Measurements from ENCODE around the gene SPNS2.

Gene SPNS2

DNA sequence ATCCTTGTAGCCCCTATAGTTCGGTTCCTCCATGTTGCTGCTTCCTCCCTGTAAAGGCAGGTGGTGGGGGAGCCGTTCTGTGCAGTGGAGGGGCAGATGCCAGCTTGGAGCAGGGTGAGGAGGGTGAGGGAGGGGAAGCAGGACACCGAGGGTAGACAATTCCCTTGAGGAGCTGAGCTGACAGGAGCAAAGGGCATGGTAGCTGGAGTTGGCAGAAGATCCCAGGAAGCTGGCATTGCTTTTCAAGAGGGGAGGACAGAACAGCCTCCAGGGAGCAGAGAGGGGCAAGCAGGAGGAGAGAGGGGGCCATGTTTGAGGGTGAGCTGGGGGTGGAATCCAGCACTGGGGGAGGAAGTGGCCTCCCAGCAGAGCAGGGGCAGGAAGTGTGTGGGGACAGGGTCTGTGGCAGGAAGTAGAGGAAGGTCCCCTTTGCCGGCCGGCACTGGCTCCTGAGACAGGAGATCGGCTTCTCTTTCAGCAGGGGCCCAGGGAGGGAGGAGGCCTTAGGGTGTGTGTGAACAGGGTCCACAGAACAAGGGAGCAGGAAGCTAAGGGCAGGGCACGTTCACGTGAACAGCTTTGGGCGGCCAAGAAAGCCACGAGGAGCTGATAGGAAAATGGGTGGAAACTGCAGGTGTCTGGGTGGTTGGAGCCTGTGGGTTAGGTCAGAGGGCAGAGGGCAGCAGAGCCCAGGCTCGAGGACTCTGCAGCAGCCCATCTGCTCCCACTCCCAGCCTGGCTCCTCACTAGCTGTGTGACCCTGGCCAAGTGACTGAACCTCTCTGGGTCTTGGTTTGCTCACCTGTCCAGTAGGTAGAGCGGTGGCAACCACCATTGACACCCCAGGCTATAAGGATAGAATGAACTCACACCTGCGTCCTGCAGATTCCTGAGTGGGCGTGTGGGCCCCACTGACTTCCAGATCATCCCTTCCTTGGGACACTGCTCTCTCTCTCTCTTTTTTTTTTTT lies 17.5 kb upstream of the SPNS2 start:
- no peak for DNase-seq

DNA sequence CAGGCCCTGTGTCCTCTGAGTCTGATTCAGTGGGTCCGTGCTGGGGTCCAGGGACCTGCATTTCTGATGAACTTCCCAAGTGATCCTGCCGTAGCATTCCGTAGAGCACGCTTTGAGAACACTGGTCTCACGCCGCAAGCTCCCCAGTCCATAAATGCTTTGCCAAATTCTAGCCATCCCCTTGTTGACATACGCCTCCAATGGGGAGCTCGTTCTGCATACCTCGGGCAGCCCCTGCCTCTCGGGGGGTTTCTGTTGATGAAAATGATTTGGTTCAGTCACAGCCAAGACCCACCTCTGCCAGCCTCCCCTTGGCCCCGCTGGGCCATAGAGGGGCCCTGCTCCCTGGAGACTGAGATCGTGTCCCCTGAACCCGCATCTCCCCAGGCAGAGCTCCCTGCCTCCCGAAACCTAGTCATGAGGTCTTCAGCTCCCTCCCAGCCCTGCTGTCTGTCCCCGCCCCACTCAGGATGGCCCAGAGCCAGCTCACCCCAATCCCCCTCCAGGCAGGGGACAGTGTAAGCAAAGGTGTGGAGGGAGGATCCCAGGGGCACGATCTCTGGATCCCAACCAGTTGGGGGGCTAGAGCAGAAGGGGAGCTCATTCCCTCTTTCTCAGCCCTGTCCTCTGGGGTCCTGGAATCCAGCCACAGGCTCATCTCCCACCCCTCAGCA lies 16.2 kb upstream of the SPNS2 start:
- no peak for DNase-seq

DNA sequence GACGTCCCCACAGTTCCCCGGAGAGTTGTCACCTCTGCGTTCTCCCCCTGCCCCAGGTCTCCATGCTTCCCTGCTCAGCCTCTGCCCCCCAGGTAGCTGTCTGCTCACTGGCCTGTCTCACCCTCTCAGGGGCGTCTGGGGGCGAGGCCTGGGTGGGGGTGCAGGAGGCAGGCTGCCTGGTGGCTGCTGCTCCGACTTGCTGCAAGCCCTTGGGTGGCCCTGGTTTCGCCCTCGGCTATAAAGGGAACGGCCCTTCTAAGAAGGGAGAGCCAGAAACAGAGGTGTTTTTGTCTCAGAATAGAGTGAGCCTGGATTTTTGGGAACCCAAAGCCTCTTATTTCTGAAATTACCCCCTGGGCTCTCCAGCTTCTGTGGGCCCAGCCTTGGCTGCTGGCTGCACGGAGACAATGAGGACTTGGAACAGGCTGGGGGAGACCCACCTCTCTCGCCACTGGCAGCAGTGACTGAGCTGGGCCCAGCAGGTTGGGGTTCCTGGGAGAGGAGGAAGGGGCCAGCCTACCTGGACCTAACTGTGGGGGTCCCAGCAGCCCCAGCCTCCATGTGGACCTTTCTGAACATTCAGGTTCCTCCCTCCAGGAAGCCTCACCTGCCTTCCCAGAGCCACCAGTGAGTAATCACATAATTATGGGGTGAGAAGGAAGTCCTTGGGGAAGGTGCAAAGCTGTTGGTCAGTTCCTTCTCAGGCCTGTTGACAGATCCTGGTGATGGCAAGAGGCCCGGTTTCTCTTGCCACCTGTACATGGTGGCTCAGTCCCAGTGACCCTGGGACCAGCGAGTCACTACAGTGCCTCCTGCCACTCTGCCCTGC lies 15.5 kb upstream of the SPNS2 start:
- DNase-seq = no peak

- DNase-seq = no peak
These were observed 12.7 kb upstream of the SPNS2 start for GRCh38 chr17:4485676-4486646.

DNA sequence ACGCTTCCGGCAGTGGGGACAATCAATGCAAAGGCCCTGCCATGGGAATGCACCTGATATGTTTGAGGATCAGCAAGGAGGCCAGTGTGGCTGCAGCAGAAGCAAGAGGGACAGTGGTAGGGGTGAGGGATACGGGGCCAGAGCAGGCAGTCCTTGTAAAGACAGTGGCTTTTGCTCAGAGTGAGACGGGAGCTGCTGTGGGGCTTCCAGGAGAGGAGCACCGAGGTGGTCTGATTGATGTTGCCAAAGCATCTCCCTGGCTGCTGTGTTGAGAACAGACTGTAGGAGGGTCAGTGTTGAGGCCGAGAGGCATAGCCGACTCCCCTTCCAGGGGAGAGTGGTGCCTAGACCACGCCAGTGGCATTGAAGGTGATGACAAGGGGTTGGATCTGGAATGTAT lies 11.4 kb upstream of the SPNS2 start:
- no peak for DNase-seq

DNA sequence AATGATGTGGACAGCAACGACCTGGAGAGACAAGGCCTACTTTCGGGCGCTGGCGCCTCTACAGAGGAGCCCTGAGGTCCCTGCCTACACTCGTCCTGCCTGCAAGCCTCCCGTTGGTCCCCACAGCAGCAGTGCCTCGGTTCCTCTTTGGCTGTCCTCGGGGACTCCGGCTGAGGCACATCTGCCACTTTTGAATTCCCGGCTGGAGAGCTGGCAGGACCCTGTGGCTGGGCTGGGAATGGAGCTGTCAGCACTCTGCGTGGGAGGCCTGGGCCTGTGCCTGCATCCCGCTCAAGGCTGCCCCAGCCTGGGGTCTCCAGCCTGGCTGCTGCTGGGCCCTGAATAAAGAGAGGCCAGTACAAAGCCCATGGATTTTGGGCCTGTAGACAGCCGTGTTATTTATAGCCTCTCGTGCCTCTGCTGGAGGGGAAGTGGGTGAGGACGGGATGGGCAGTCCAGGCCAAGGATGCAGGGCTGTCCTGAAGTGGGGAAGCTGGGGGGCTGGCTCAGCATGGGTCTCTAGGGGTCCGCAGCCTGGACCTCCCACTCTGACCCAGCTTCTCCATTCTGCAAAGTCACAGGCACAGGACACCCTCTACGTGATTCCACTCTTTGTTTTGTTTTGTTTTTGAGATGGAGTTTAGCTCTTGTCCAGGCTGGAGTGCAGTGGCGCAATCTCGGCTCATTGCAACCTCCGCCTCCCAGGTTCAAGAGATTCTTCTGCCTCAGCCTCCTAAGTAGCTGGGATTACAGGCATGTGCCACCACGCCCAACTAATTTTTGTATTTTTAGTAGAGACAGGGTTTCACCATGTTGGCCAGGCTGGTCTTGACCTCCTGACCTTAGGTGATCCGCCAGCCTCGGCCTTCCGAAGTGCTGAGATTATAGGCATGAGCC lies 10.6 kb upstream of the SPNS2 start:
- DNase-seq = no peak

GRCh38 chr17:4488989-4489595 lies 9.6 kb upstream of the SPNS2 start:
- DNase-seq = no peak

DNA sequence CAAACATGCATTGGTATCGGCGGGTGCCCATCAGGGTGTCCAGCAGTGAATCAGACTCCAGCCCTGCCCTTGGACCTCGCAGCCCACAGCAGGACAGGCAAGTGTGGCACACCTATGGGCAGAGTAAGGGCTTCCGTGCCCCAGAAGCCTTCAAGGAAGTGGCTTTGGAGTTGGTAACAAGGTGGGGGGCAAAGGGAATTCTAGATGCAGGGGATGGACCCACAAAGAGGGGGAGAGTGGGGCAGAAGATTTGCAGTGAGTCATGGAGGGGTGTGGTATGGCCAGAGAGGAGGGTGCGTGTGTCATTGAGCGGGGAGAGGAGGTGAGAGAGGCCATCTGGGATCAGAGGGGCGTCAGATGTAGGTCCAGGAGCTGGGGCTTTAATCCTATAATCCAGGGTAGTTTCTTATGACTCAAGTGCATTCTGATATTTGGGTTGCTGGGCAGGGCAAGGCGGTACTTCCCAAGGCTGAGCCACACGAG lies 8.5 kb upstream of the SPNS2 start:
- peak; percentile 96 for DNase-seq

GRCh38 chr17:4490637-4491061 lies 8.0 kb upstream of the SPNS2 start:
- DNase-seq = peak; percentile 76

DNA sequence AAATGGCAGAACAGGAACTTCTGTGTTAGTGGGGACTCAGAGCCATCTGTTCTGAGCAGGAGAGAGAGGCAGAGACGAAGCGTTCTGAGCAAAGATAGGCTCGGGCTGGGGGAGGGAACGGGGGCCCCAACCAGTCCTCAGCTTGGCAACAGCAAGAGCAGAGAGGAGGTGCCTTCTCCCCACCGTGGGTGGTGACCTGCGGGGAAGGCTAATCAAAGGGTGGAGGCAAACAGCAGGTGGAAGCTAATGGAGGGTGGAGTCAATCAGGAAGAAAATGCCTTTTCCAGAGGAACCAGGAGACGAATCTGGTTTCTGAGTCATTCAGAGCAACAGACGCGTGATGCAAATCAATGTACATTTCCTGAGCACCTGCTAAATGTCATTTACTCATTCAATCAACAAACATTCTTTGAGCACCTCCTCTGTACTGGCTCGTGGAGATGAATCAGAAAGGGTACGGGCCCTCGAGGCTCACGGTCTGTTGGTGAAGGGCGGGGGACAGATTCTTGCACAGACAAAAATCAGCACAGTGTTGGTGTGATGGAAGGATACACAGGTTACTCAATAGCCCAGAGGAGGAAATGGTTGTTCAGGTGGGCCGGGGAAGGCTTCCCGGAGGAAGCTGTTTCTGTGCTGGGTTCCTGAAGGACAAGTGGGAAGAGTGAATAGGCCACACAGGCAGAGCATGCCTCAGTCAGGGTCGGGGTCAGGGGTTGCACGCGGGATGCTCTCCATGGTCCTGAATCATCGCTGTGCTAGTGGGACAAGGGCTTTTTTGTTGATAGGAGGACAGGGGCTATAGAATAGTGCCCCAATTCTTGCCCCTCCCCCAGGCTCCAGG lies 5.7 kb upstream of the SPNS2 start:
- DNase-seq = no peak

DNA sequence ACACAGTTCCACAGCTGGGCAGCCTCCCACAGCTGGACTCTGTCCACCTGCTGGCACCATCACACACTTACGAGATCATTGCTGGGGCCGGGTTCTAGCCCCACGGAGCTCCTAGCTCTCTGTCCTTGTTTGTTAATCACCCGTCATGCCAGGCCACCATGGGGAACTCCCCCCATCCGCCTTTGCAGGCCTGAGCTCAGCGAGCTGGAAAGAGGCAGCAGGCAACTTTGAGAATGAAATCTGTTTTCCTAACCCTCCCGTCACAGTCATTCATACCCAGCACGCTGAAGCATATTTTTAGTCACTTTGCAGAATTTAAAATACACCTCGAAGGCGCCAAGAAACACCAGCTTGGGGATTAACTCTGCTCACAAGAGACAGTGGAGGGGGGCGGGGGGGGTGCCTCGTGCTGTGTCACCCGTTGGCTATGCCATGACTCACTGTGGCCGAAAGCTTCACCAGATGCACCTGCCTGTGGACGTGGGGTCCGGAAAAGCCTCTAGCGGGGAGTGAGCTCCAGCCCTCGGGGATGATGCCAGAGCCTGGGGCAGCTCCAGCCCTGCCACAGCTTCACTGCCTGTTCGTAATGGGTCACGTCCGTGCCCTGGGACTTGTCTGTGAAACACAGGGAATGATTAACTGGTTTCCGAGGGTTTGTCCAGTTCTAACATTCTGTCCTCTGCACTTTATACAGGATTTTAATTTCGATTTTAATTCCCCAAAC lies 1.4 kb upstream of the SPNS2 start:
- peak; percentile 58 for DNase-seq

- DNase-seq = peak; percentile 57
These were observed 930 bp downstream of the SPNS2 start for GRCh38 chr17:4499431-4500190.

- no peak for DNase-seq
These were observed 1.5 kb downstream of the SPNS2 start for GRCh38 chr17:4500191-4500571.

DNA sequence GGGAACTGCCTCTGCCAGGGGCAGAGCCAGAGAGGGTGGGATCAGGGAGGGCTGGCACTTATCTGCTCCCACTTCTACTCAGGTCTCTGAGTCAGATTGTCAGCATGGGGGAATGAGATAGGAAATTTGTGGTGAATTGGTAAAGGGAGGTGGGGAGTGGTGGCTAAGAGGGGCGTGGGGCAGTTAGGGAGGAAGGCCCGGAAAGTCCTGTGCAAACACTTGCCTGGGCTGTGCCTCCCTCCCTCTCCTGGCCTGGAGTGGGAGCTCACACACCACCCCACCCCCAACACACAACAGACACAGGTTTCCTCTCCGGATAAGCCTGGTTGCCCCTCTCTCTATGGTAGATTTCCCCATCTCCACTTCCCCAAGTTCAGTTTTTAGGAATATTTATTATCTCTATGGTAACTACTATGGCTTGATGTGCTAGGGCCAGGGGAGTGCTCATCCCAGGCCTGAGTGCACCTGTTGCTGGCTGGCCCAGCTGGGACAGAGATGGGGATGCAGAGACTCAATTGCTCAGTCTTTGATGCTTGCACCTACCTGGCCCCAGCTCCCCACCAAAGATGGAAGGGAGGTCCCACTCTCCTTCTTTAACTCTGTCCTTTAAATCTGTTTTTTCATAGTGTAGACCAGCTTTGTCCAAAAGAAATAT lies 2.7 kb downstream of the SPNS2 start:
- DNase-seq = no peak

GRCh38 chr17:4502466-4503154 lies 3.9 kb downstream of the SPNS2 start:
- no peak for DNase-seq

DNA sequence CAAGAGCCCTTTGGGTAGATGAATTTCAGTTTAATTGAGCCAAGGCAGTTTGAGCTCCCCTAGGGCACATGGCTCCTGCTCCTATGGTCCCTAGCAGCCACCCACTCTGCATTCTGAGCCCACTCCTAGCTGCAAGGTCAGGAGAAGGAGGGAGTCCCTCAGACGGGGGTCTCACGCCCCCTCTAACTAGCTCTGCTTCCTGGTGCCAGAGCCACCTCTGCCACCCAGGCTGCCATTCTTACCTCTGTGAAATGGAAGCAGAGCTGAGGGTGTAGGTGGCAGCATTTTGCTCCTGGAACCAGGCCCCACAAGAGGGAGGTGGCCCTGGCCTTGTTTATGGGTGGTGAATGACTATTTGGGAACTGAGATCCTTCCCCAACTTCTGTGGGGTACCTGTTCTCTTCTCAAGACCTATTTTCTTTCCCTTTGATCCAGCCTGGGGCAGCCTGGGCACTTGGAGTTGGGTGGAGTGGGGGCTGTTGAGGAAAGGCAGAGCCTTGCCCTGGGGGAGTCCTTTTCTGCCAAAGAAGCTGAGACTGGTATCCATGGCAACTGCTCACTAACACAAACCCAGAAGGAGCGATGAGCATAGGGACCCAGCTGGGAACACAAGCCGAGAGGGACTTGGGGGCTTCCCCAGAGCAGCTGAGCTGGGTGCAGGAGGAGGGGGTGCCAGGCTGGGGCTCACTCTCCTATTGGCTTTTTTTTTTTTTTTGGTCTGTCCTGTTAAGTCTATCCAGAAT lies 4.8 kb downstream of the SPNS2 start:
- DNase-seq = no peak
